ENCODE results near the gene CD28.

DNA sequence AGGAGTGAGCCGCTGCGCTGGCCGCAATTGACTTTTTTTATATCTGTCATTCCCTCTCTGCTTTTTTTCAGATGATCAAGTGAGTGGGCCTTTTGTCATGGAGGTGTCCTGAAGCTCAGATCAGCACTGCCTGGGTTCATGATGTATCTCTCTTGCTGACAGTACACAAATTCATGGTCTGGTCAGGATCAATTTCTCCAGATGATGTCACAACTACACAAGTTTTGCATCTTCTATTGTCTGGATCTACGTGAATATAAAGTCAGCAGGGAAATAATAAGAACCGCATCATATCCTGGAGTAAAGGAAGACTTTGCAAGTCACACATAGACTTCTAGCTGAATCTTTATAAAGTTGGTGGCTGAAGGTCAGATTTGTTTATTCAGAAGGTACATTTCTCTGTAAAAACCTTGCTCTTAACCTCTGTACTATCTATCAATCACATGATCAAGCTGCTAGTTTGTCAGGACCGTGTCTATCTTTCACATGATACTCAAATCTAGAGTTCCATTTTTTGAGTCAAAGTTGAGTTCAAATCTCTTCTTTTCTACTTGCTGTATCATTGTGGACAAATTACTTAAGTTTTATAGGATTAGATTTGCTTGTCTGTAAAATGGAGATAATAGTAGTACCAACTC lies 13.1 kb upstream of the CD28 start:
- no peak for TF ChIP-seq EZH2 (IDR thresholded peaks at IDR 0.05; ENCODE audit: insufficient read depth, poor library complexity, severe bottlenecking)
- TF ChIP-seq EZH2phosphoT487 (IDR thresholded peaks at IDR 0.05; ENCODE audit: insufficient read depth, low read depth): no peak

All from GM23248 (cell line).